HG02885 (cell line): ENCODE results near the gene PRKCE.

Experiments used
- ATAC-seq: cut with Tn5 transposase; IDR thresholded peaks from one replicate; pipeline ENCODE4 v1.9.1; 2021; ENCODE audit warnings: mild to moderate bottlenecking; ENCODE audit not compliant: unreplicated experiment, poor library complexity

Gene PRKCE

DNA sequence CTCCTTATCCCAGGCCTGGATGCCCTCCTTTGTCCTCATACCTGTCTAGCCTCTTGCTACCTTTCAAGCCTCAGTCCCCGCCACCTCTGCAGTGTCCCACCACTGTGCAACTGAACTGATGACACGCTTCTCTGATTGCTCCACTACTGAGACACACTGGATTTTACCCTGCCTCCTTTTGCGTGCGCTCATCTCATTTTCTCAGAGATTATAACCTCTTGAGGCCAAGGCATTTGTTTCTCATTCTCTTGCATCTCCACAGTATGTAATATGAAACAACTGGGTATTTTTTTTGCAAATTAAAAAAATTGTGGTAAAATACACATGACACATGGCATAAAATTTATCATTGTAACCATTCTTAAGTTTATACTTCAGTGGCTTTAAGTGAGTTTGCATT, 95.4 kb downstream of the PRKCE start:
- no peak for ATAC-seq

DNA sequence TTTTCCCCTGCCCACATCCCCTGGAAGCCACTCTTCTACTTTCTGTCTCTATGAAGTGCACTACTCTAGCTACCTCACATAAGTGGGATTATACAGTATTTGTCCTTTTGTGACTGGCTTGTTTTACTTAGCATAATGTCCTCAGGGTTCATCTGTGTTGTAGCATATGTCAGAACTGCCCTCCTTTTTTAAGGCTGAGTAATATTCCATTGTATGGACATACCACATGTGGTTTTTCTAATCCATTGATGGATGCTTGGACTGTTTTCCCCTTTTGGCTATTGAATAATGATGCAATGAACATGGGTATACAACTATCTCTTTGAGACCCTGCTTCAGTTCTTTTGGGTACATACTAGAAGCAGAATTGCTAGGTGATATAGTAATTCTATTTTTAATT, 95.9 kb downstream of the PRKCE start:
- ATAC-seq = no peak

GRCh38 chr2:45748239-45748638, 96.8 kb downstream of the PRKCE start:
- no peak for ATAC-seq

- ATAC-seq = no peak
These were observed 98.5 kb downstream of the PRKCE start for GRCh38 chr2:45750001-45750400.

GRCh38 chr2:45750484-45750883, 99.0 kb downstream of the PRKCE start:
- ATAC-seq = peak; percentile 46

GRCh38 chr2:45753381-45753780, 101.9 kb downstream of the PRKCE start:
- no peak for ATAC-seq

- ATAC-seq = no peak
These were observed 102.9 kb downstream of the PRKCE start for GRCh38 chr2:45754131-45755010.

DNA sequence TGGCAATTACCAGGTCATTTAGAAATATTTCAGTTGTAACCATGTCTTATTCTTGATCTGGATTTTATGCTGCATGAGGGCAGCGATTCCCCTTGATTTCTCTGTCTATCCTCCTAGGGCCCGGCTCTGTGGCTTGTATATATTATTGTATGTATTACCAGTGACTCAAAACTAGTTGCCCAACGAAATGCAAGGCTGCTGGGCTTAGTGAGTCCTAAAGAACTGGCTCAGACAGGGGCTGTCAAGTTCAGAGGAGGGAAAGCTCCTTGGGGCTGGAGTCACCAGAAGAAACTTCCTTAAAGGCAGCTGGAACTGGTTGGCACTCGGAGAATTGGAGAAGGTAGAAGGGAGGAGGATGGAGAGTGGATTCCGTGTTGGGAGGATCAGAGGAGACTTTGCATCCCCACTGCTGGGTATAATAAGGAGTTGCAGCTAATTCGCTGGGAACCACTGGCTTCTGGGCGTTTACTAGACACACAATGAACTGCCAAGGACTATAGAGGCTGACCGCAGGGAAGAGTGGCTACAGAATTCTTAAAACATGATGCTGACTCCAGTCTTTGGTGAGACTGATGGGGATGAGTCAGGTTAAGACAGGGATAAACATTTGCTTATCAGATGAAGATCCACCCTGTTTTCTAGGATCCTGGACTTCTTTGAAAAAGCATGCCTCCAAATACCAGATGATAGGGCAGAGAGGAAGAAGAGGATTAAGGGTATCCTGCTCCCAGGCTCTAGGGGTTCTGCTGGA, 104.3 kb downstream of the PRKCE start:
- no peak for ATAC-seq

GRCh38 chr2:45758018-45758417, 106.5 kb downstream of the PRKCE start:
- no peak for ATAC-seq

DNA sequence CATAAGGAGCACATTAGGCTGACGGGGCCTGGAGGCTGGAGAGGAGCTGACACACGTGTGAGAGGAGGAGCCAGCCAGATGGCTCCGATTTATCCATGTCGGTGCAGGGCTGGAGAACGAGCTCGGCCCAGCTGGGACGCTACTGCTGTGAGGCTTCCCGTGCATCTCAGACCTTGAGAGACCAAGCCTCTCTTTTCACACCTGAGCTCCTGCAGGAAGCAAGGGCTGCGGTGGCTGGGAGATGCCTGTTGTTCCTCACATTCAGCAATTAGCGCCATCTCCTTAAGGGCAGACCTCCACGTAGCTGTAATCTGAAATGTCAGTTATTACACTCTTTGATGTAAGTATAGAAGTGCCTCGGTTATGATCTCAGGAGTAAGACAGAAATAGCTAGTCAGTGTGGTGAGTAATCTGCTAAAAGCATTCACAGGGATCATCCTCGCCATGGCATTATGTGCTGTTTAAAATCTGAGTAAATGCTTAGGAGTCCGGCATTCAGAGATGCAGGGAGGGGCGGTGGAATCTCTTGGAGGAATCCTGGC, 107.9 kb downstream of the PRKCE start:
- ATAC-seq = no peak

DNA sequence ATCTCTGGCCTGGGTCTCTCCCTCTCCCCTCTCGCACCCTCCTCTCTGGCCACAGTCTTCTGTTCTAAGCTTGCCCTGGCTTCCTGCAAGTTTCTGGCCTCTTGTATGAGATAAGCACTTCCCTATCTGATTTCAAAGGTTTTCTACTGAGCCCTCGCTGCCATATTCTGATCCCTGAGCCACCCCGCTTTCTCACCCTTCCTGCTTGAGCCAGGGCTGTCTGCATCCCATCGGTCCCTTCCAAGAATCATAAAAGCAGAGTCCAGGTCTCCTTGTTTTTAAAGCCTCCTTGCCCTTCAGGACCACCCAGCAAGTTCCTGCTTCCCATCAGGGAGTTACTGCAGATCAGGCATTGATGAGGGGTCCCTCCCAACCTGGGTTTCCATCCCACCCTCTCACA, 110.2 kb downstream of the PRKCE start:
- ATAC-seq = no peak

DNA sequence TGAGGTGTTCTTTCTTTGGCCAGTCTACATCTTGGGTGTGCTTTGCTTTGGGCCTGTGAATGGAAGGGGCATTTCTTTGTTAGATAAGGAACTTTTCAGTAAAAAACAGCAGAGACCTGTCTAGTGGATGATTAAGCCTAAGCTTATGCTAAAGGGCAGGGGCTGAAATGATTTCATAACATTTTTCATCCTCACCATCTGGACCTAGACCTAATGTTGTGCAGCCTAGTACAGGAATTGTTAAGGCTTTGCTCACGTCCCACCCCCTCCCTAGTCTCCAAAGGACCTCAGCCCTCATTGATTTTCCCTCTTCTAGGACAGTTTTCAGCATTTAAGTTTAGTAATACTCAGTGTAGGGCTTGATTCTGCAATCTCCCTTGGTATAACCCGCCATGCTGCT, 111.8 kb downstream of the PRKCE start:
- ATAC-seq = no peak

- ATAC-seq = no peak
These were observed 112.3 kb downstream of the PRKCE start for GRCh38 chr2:45763797-45764196.

DNA sequence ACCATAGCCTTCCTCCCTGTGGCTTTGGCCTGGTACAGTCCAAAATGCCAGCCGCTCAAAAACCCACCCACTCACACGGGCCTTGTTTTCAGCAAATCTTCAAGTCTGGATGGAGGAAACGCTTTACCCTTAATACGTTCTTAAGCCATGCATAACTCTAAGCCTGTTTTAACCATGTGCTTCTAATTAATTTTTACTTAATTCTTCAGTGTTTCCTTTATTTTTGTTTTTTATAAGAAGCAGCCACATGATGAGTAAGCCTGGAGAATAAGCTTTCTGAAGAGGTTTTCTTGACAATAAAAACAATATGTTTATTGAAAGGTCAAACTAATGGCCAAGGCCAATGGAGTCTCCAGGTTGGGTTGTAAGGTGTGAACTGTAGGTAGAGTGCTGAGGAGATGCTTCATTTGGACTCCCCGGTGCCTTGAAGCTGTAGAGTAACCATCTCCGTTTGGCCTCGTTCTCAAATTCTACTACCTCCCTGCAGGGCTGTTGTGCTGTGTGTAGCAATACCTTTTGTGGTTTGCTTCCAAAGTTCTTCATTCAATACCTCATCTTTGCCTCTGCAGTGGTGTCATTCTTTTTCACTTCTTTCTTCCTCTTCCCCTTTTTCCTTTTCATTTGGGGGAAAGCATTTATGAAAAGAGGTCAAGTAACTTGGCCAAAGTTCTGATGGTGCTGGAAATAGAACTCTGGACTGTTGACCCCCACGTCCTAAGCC, 113.7 kb downstream of the PRKCE start:
- peak; percentile 40 for ATAC-seq

- no peak for ATAC-seq
These were observed 114.3 kb downstream of the PRKCE start for GRCh38 chr2:45765728-45766254.

- ATAC-seq = no peak
These were observed 116.7 kb downstream of the PRKCE start for GRCh38 chr2:45768208-45768607.

DNA sequence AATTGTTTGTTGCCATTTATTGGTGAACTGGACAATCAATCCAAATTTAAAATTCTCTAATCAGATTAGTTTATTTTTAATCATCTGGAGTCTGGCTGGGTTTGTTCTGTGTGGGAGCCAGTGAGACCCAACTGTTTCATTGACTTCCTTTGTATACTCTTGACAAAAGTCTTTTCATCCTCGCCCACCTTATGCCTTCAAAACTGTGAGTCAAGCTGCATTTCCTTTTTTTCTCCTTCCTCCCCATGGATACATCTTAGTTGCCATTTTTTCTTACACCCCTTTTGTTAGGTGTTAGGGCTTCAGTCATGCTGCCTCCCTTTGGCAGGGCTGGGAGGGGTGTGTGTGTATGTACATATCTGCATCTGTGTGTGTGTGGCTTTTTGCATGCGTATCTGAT, 117.6 kb downstream of the PRKCE start:
- ATAC-seq = no peak

DNA sequence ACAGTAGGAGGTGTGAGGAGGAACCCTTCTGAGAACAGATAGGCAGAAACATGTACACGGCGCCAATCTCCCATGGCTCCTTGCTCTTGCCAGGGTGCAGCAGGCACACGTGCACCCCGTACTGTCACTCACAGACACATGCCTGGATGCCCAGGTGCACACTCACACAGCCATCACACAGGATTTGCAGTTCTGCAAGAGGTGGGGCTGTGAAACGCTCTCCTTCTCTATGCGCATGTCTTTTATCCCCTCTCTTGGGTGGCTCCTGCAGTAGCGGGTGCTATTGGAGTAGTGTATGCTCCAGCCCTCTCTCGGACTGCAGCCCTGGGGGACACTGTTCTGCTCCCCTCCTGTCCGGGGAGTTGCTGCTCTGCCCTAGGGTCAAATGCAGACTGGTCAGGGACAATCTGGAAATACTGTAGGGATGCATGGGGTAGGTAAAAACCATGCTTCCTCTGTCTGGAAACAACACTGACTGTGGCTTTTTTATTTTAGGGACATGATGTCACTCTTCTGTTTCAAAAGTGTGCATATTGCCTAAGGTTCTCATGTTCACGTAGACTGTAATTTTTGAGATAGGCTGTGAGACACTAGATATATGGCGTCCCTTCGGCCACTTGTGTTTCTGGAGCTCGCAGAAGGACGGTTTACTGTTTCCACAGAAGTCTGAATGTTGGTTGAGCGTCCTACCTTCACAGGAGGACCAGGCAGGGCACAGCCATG, 118.5 kb downstream of the PRKCE start:
- no peak for ATAC-seq

DNA sequence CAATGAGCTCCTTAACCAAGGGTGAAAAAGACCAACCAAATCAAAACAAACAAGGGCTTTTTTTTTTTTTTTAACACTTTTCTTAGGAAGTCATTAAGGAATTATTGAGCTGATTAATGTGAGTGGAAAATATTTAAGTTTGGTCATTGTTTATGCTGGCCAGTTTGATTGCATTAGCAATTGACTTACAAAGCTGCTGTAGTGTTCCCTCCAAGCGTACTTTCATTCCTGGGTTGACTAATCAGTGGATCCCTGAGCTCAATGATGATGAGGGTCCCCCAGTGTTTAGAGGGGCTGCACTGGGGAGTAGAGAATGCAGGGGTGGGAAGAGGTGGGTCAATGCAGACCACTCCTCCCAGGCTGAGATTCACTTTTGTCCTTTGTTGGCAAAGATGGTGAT, 119.3 kb downstream of the PRKCE start:
- no peak for ATAC-seq

- ATAC-seq = no peak
These were observed 119.8 kb downstream of the PRKCE start for GRCh38 chr2:45771261-45771660.
